ENCODE measurements around the gene TPM1.

The TPM1 gene

DNA sequence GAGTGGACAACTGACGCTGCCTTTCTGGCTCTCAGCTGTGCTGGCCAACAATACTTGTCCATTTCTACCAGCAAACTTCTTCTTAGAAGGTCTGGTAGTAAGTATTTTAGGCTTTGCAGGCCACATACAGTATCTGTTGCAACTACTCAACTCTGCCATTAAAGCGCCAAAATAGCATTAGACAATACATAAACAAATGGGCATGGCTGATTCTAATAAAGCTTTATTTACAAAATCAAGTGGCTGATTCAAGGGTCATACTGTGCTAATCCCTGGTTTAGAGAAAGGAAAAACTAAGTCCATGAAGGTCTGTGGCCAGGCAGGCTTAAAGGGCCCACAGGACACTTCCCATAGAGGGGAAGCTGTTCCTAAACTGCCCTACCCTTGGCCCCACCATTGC lies 26.3 kb upstream of the TPM1 start:
- TF ChIP-seq, protein P1, sequence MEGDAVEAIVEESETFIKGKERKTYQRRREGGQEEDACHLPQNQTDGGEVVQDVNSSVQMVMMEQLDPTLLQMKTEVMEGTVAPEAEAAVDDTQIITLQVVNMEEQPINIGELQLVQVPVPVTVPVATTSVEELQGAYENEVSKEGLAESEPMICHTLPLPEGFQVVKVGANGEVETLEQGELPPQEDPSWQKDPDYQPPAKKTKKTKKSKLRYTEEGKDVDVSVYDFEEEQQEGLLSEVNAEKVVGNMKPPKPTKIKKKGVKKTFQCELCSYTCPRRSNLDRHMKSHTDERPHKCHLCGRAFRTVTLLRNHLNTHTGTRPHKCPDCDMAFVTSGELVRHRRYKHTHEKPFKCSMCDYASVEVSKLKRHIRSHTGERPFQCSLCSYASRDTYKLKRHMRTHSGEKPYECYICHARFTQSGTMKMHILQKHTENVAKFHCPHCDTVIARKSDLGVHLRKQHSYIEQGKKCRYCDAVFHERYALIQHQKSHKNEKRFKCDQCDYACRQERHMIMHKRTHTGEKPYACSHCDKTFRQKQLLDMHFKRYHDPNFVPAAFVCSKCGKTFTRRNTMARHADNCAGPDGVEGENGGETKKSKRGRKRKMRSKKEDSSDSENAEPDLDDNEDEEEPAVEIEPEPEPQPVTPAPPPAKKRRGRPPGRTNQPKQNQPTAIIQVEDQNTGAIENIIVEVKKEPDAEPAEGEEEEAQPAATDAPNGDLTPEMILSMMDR (IDR thresholded peaks at IDR 0.05; ENCODE audit: low read depth, low read length) = no peak
- DNase-seq (ENCODE audit: low read depth in 2 of 2) = no peak
- no peak overlapping the region for H3K4me3 ChIP-seq (replicated peaks in 1 of 2; ENCODE audit: low read depth in 2 of 2, low read length in 2 of 2)

- DNase-seq (ENCODE audit: low read depth in 2 of 2) = peak; percentile 55 to 91
- no peak overlapping the region for H3K4me3 ChIP-seq (replicated peaks in 1 of 2; ENCODE audit: low read depth in 2 of 2, low read length in 2 of 2)
- TF ChIP-seq, protein P1 (IDR thresholded peaks at IDR 0.05; ENCODE audit: low read depth, low read length) = no peak
Measured at GRCh38 chr15:63018639-63019038, 23.9 kb upstream of the TPM1 start.

- TF ChIP-seq, protein P1 (IDR thresholded peaks at IDR 0.05; ENCODE audit: low read depth, low read length) = no peak
- no peak overlapping the region for H3K4me3 ChIP-seq (replicated peaks in 1 of 2; ENCODE audit: low read depth in 2 of 2, low read length in 2 of 2)
- peak; percentile 78 to 95 for DNase-seq (ENCODE audit: low read depth in 2 of 2)
Measured at GRCh38 chr15:63019511-63020109, 22.9 kb upstream of the TPM1 start.

- no peak overlapping the region for H3K4me3 ChIP-seq (replicated peaks in 1 of 2; ENCODE audit: low read depth in 2 of 2, low read length in 2 of 2)
- TF ChIP-seq, protein P1 (IDR thresholded peaks at IDR 0.05; ENCODE audit: low read depth, low read length) = no peak
- no peak for DNase-seq (ENCODE audit: low read depth in 2 of 2)
Measured at GRCh38 chr15:63020128-63020527, 22.4 kb upstream of the TPM1 start.

DNA sequence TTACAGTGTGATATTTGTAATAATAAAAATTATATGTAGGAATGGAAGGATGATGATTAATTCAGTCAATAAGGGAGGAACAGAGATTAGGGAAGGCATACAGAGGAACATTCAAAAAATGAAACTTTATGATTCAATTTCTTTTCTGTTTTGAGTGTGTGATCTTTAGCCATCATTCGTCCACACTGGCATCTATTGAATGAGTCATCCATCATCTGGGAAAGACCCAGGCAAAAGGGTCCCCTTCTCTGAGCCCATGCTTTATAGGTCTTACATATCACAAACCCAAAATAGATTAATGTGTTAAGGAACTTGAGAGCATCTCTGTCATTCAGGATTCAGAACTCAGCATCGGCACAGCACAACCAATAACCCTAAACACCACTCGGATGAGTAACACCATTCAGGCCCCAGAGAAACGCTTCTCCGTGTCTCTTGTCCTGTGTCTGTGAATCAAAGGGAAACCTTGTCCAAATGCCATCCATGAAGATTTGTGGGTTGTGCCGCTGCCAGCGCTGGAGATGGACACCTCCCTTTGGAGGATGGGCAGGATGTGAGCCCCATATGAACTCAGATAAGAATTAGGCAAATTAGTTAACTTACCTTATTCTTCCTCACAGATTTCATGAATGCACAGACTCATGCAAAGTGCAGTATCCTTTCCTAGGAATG lies 21.7 kb upstream of the TPM1 start:
- TF ChIP-seq, protein P1 (IDR thresholded peaks at IDR 0.05; ENCODE audit: low read depth, low read length) = no peak
- no peak overlapping the region for H3K4me3 ChIP-seq (replicated peaks in 1 of 2; ENCODE audit: low read depth in 2 of 2, low read length in 2 of 2)
- DNase-seq (ENCODE audit: low read depth in 2 of 2) = no peak

DNA sequence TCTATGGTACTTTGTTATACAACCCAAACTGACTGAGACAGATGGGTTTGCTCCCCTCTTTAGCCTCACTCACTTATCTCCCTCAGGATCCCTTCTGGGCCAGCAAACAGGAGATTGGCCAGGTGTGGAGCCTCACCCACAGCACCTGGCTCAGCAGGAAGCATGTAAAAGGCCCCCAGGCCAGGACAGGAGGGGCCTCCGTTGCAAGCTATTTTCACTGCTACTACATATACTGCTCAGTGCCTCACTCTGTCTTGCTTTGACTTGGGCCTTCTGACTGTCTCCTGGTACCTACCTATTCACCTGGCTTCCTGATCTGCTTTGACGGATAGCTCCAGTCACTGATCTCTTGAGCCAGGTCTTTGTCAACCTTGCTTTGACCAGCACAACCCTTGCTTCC lies 20.4 kb upstream of the TPM1 start:
- H3K4me3 ChIP-seq (replicated peaks in 1 of 2; ENCODE audit: low read depth in 2 of 2, low read length in 2 of 2) = no peak overlapping the region
- TF ChIP-seq, protein P1 (IDR thresholded peaks at IDR 0.05; ENCODE audit: low read depth, low read length) = no peak
- no peak for DNase-seq (ENCODE audit: low read depth in 2 of 2)

Data from cardiac fibroblast (primary cell).